Measurements from ENCODE around the gene KLHL1.

DNA sequence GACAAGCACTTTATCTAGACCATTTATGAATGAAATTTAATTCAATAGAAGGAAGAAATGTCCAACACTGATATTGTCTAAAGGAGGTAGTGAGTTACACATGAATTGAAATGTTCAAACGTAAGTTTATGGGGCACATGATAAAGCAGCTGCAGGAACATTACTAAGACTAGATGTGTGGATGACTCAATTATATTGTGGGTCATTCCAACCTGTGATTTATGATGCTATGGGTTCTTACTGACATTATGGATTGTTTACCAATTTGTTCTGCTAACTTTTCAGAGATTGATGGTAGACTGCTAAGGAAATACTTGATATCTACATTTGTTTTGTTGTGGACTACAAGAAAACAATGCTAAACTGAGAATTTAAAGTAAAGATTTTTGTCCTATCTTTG lies 56.7 kb downstream of the KLHL1 start:
- TF ChIP-seq, protein P1, sequence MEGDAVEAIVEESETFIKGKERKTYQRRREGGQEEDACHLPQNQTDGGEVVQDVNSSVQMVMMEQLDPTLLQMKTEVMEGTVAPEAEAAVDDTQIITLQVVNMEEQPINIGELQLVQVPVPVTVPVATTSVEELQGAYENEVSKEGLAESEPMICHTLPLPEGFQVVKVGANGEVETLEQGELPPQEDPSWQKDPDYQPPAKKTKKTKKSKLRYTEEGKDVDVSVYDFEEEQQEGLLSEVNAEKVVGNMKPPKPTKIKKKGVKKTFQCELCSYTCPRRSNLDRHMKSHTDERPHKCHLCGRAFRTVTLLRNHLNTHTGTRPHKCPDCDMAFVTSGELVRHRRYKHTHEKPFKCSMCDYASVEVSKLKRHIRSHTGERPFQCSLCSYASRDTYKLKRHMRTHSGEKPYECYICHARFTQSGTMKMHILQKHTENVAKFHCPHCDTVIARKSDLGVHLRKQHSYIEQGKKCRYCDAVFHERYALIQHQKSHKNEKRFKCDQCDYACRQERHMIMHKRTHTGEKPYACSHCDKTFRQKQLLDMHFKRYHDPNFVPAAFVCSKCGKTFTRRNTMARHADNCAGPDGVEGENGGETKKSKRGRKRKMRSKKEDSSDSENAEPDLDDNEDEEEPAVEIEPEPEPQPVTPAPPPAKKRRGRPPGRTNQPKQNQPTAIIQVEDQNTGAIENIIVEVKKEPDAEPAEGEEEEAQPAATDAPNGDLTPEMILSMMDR (conservative IDR thresholded peaks at IDR 0.05; ENCODE audit: low read length), result no peak
- no peak for TF ChIP-seq EZH2phosphoT487 (IDR thresholded peaks at IDR 0.05; ENCODE audit: borderline replicate concordance)

All from Loucy (cell line).